NCI-H226 (cell line): ENCODE measurements around the gene ANKRD11.
"Not testable (repeated sequence)": the region's sequence is repeated elsewhere in the genome, so short reads cannot be mapped to it uniquely, and the experiment has no call there.

Experiments used
- DNase-seq: peaks from one replicate; pipeline ENCODE4 v3.0.0-alpha.2; 2015

ANKRD11 gene

GRCh38 chr16:89311636-89312035 is 178.7 kb downstream of the ANKRD11 start:
- no peak for DNase-seq

- no peak for DNase-seq
These were observed 180.8 kb downstream of the ANKRD11 start for GRCh38 chr16:89309438-89310122.

- DNase-seq: no peak
These were observed 181.7 kb downstream of the ANKRD11 start for GRCh38 chr16:89308391-89309333.

- no peak for DNase-seq
These were observed 182.9 kb downstream of the ANKRD11 start for GRCh38 chr16:89307421-89307805.

- not testable (repeated sequence) for DNase-seq
These were observed 183.6 kb downstream of the ANKRD11 start for GRCh38 chr16:89306457-89307420.

GRCh38 chr16:89304941-89305705 is 185.2 kb downstream of the ANKRD11 start:
- DNase-seq: no peak

- no peak for DNase-seq
These were observed 186.0 kb downstream of the ANKRD11 start for GRCh38 chr16:89304181-89304851.

GRCh38 chr16:89303617-89304016 is 186.7 kb downstream of the ANKRD11 start:
- DNase-seq: no peak

- DNase-seq: no peak
These were observed 189.4 kb downstream of the ANKRD11 start for GRCh38 chr16:89300976-89301360.

GRCh38 chr16:89300311-89300975 is 189.9 kb downstream of the ANKRD11 start:
- peak; percentile 34 for DNase-seq

- DNase-seq: not testable (repeated sequence)
These were observed 190.8 kb downstream of the ANKRD11 start for GRCh38 chr16:89299357-89300111.

GRCh38 chr16:89298623-89299225 is 191.6 kb downstream of the ANKRD11 start:
- DNase-seq: no peak

- DNase-seq: no peak
These were observed 192.3 kb downstream of the ANKRD11 start for GRCh38 chr16:89297910-89298545.

- no peak for DNase-seq
These were observed 193.0 kb downstream of the ANKRD11 start for GRCh38 chr16:89297156-89297874.

- DNase-seq: no peak
These were observed 194.4 kb downstream of the ANKRD11 start for GRCh38 chr16:89295915-89296314.

GRCh38 chr16:89295071-89295900 is 195.1 kb downstream of the ANKRD11 start:
- no peak for DNase-seq

GRCh38 chr16:89294486-89294885 is 195.9 kb downstream of the ANKRD11 start:
- DNase-seq: no peak
